GM11168 (cell line): ENCODE measurements around the gene A3GALT2.

ENCODE experiments used
- in situ Hi-C: fragments of 300-500 bp; cut with MboI; formaldehyde crosslinking; loops from one replicate; pipeline ENCODE4 v1.12.0; 2022; ENCODE audit warnings: low sequenced_read_pairs; ENCODE audit not compliant: unreplicated experiment

The A3GALT2 gene

GRCh38 chr1:33335020-33335419 is 14.1 kb upstream of the A3GALT2 start:
- in situ Hi-C loops, result no loop called here

GRCh38 chr1:33334081-33334552 is 13.2 kb upstream of the A3GALT2 start:
- in situ Hi-C loops, result no loop called here

GRCh38 chr1:33332881-33333280 is 12.0 kb upstream of the A3GALT2 start:
- in situ Hi-C loops, result no loop called here

- in situ Hi-C loops, result no loop called here
Measured at GRCh38 chr1:33332357-33332789, 11.5 kb upstream of the A3GALT2 start.

GRCh38 chr1:33331444-33332356 is 10.8 kb upstream of the A3GALT2 start:
- in situ Hi-C loops, result no loop called here

GRCh38 chr1:33330906-33331305 is 10.0 kb upstream of the A3GALT2 start:
- in situ Hi-C loops, result no loop called here

GRCh38 chr1:33330361-33330890 is 9.5 kb upstream of the A3GALT2 start:
- in situ Hi-C loops, result no loop called here

- in situ Hi-C loops, result no loop called here
Measured at GRCh38 chr1:33329600-33330305, 8.9 kb upstream of the A3GALT2 start.

- in situ Hi-C loops, result no loop called here
Measured at GRCh38 chr1:33328817-33329216, 7.9 kb upstream of the A3GALT2 start.

GRCh38 chr1:33327587-33328325 is 6.9 kb upstream of the A3GALT2 start:
- in situ Hi-C loops, result no loop called here

- in situ Hi-C loops, result no loop called here
Measured at GRCh38 chr1:33326785-33327184, 5.9 kb upstream of the A3GALT2 start.

- in situ Hi-C loops, result no loop called here
Measured at GRCh38 chr1:33324677-33325575, 4.0 kb upstream of the A3GALT2 start.

GRCh38 chr1:33323663-33324477 is 3.0 kb upstream of the A3GALT2 start:
- in situ Hi-C loops, result no loop called here

GRCh38 chr1:33322870-33323585 is 2.1 kb upstream of the A3GALT2 start:
- in situ Hi-C loops, result no loop called here

GRCh38 chr1:33322109-33322508 is 1.2 kb upstream of the A3GALT2 start:
- in situ Hi-C loops, result no loop called here

GRCh38 chr1:33321178-33321577 is 280 bp upstream of the A3GALT2 start:
- in situ Hi-C loops, result no loop called here

GRCh38 chr1:33319949-33320618 is 814 bp downstream of the A3GALT2 start:
- in situ Hi-C loops, result no loop called here
